HCT116 (cell line): ENCODE measurements around the gene GK. TPM values are rescaled to one million over a fixed set of nuclear protein-coding genes. Genes with fewer than 3 reads are reported as not detected.

Source experiments
- ATAC-seq: fragments of 200-7000 bp; cut with Tn5 transposase; 2 replicates; pipeline ENCODE4 v1.9.1; 2020; ENCODE audit warnings: mild to moderate bottlenecking, moderate library complexity
- BruUV-seq: library from RNA; stranded (reverse); fragments of 400-500 nt; replicated peaks from 2 replicates; lab custom pipeline; 2021; lab: Mats Ljungman, UMichigan
- CTCF ChIA-PET: fragments of 300-600 bp; sonication (Branson Sonifier 250); formaldehyde crosslinking; loops from one replicate; lab custom pipeline; 2021; ENCODE audit warnings: antibody characterized with exemption; lab: Charles Lee
- POLR2A ChIA-PET: fragments of 300-600, 350-600 bp; sonication (Branson Sonifier 250); formaldehyde crosslinking; loops from one replicate; lab custom pipeline; 2021; ENCODE audit warnings: antibody characterized with exemption; lab: Charles Lee
- RAD21 ChIA-PET, 2 experiments: fragments of 300-600 bp; sonication (Branson Sonifier 250); formaldehyde crosslinking; loops; one replicate each; lab custom pipeline; 2023; ENCODE audit warnings: low total read pairs in 2 of 2; ENCODE audit not compliant: uncharacterized antibody in 2 of 2, unreplicated experiment in 2 of 2, low non-redundant PET in 1 of 2; lab: Charles Lee
- DNase-seq: peaks from one replicate; pipeline ENCODE4 v3.0.0-alpha.2; 2010; ENCODE audit warnings: low read depth, low spot score
- H2AFZ ChIP-seq: fragments of 200-600 bp; shearing (Covaris generic), sonication (generic); 2 replicates; pipeline ENCODE4 v1.6.1; 2017; ENCODE audit warnings: low read depth, mixed run types, mixed read lengths, antibody characterized with exemption, low read length; ENCODE audit not compliant: poor library complexity, severe bottlenecking
- H3K27ac ChIP-seq: 2 replicates; pipeline ENCODE4 v1.5.1; 2012; ENCODE audit warnings: low read depth, low read length
- H3K27me3 ChIP-seq: fragments of 200-600 bp; sonication (generic); 2 replicates; pipeline ENCODE4 v1.6.1; 2016; ENCODE audit warnings: mixed run types, low read length, mixed read lengths; ENCODE audit not compliant: insufficient read depth
- H3K36me3 ChIP-seq, 2 experiments: fragments of 200-500 bp in 1 of 2; fragments of 200-600 bp in 1 of 2; sonication (Bioruptor generic) in 1 of 2; sonication (generic) in 1 of 2; 2 replicates each; pipeline versions ENCODE4 v1.5.1 to v1.6.1; 2014 to 2016; ENCODE audit warnings: low read length in 2 of 2, inconsistent platforms in 1 of 2, mixed read lengths in 1 of 2, mixed run types in 1 of 2; ENCODE audit not compliant: insufficient read depth in 2 of 2, control insufficient read depth in 1 of 2
- H3K4me1 ChIP-seq, 2 experiments: fragments of 200-600 bp in 1 of 2; sonication (generic) in 1 of 2; 2 replicates each; pipeline versions ENCODE4 v1.5.1 to v1.6.1; 2012 to 2017; ENCODE audit warnings: low read length in 2 of 2, inconsistent platforms in 1 of 2, mild to moderate bottlenecking in 1 of 2, mixed read lengths in 1 of 2, mixed run types in 1 of 2, moderate library complexity in 1 of 2; ENCODE audit not compliant: insufficient read depth in 2 of 2, control insufficient read depth in 1 of 2
- H3K4me2 ChIP-seq: fragments of 200-600 bp; sonication (generic); 2 replicates; pipeline ENCODE4 v1.6.1; 2017; ENCODE audit warnings: mixed run types, low read length, mixed read lengths
- H3K4me3 ChIP-seq, 2 experiments: fragments of 200-600 bp in 1 of 2; sonication (generic) in 1 of 2; replicated peaks in 1 of 2; 2 replicates each; pipeline ENCODE4 v1.5.1; 2011 to 2016; ENCODE audit warnings: low read length in 2 of 2, control low read depth in 1 of 2, low read depth in 1 of 2, mild to moderate bottlenecking in 1 of 2, mixed read lengths in 1 of 2, mixed run types in 1 of 2
- H3K79me2 ChIP-seq: fragments of 200-600 bp; sonication (generic); 2 replicates; pipeline ENCODE4 v1.6.1; 2017; ENCODE audit warnings: mild to moderate bottlenecking, mixed run types, low read length, moderate library complexity, mixed read lengths; ENCODE audit not compliant: insufficient read depth
- H3K9ac ChIP-seq: fragments of 200-600 bp; sonication (generic); 2 replicates; pipeline ENCODE4 v1.6.1; 2016; ENCODE audit warnings: low read length, mixed read lengths
- H3K9me2 ChIP-seq: fragments of 200-600 bp; sonication (generic), shearing (Covaris generic); 2 replicates; pipeline ENCODE4 v1.6.1; 2017; ENCODE audit warnings: mixed run types, mild to moderate bottlenecking, moderate library complexity; ENCODE audit not compliant: insufficient read depth
- H3K9me3 ChIP-seq, 2 experiments: fragments of 200-500 bp in 1 of 2; fragments of 200-600 bp in 1 of 2; sonication (Bioruptor generic) in 1 of 2; sonication (generic) in 1 of 2; 2 replicates each; pipeline ENCODE4 v1.6.1; 2014 to 2017; ENCODE audit warnings: low read length in 2 of 2, mixed read lengths in 2 of 2, inconsistent platforms in 1 of 2, low read depth in 1 of 2, mild to moderate bottlenecking in 1 of 2, mixed run types in 1 of 2, moderate library complexity in 1 of 2; ENCODE audit not compliant: control insufficient read depth in 1 of 2, insufficient read depth in 1 of 2
- H4K20me1 ChIP-seq: fragments of 200-600 bp; sonication (generic), shearing (Covaris generic); 2 replicates; pipeline ENCODE4 v1.6.1; 2017; ENCODE audit warnings: mixed run types, mild to moderate bottlenecking, moderate library complexity; ENCODE audit not compliant: insufficient read depth
- CBX3 ChIP-seq: IDR thresholded peaks from 2 replicates; pipeline ENCODE4 v1.6.1; 2012; ENCODE audit warnings: low read depth
- CTCF ChIP-seq, 3 experiments: fragments of 200-600 bp in 1 of 3; sonication (generic) in 1 of 3; IDR thresholded peaks in 2 of 3; conservative IDR thresholded peaks in 1 of 3; 2 replicates each; pipeline ENCODE4 v1.5.1; 2012 to 2017; ENCODE audit warnings: low read depth in 2 of 3, low read length in 2 of 3, antibody characterized with exemption in 1 of 3, borderline replicate concordance in 1 of 3, control low read depth in 1 of 3, mild to moderate bottlenecking in 1 of 3, mixed read lengths in 1 of 3, mixed run types in 1 of 3, moderate library complexity in 1 of 3; ENCODE audit not compliant: insufficient read depth in 1 of 3
- MAX ChIP-seq: IDR thresholded peaks from 2 replicates; pipeline ENCODE4 v1.6.1; 2012
- POLR2A ChIP-seq: IDR thresholded peaks from 2 replicates; pipeline ENCODE4 v1.7.0; 2011; ENCODE audit warnings: borderline replicate concordance; ENCODE audit not compliant: insufficient read depth, insufficient read length; ENCODE audit errors: extremely low read depth
- POLR2AphosphoS5 ChIP-seq: IDR thresholded peaks from 2 replicates; pipeline ENCODE4 v1.6.1; 2011; ENCODE audit warnings: mild to moderate bottlenecking, low read depth, low read length, moderate library complexity
- RAD21 ChIP-seq: IDR thresholded peaks from 2 replicates; pipeline ENCODE4 v1.6.1; 2012; ENCODE audit warnings: low read depth, mild to moderate bottlenecking
- SIN3A ChIP-seq: IDR thresholded peaks from 2 replicates; pipeline ENCODE4 v1.6.1; 2012; ENCODE audit warnings: low read depth
- intact Hi-C: fragments of 100-400 bp; cut with micrococcal nuclease; formaldehyde crosslinking; loops from 2 replicates; pipeline ENCODE4 v1.10.0; 2022
- total RNA-seq: library from RNA; stranded (reverse); gene quantifications from one replicate; pipeline ENCODE4 v1.2.1, GENCODE V29; 2021; ENCODE audit not compliant: unreplicated experiment

Gene GK
- total RNA-seq, 1 experiment from 2014 or later: 4.3 TPM

- ChIA-PET CTCF (interaction anchor here (0.8 to 1.4 kb wide), 3 partner anchors 9 to 88 kb away, joined by 3 to 5 read pairs (median 5); no protein-coding TSS in a partner anchor), POLR2A (no interaction called here), RAD21 (no interaction called here)
- Histone ChIP-seq H2AFZ (no peak overlapping the region), H3K4me1 (no peaks in the 10 kb centered on the region), H3K79me2 (no peaks in the 10 kb centered on the region), H3K9ac (no peak overlapping the region), H3K4me2 (no peak overlapping the region), H3K36me3 (no peaks in the 10 kb centered on the region), H3K27ac (no peak overlapping the region), H3K4me3 (no peak overlapping the region), H3K9me3 (no peaks in the 10 kb centered on the region), H4K20me1 (no peaks in the 10 kb centered on the region), H3K27me3 (no peaks in the 10 kb centered on the region), H3K9me2 (no peaks in the 10 kb centered on the region)
- intact Hi-C loops: loop anchor here (5.0 to 10.0 kb wide), 3 partner anchors 90 to 923 kb away; no protein-coding TSS in a partner anchor
- TF ChIP-seq MAX (no peak), CBX3 (no peak), POLR2AphosphoS5 (no peak), SIN3A (no peak), CTCF (IDR thresholded peaks at IDR 0.05 in 2 of 3, conservative IDR thresholded peaks at IDR 0.05 in 1 of 3; ENCODE audit: borderline replicate concordance in 1 of 3, insufficient read depth in 1 of 3, low read depth in 2 of 3, low read length in 2 of 3) (no peak)
- DNase-seq: no peak
- no TSS peak for BruUV-seq
- ATAC-seq: no peak
Measured at GRCh38 chrX:30734782-30735181, 81.6 kb downstream of the GK start.

GRCh38 chrX:30735839-30736238 lies 82.6 kb downstream of the GK start:
- RAD21 ChIA-PET: interaction anchor here in 1 of 2 experiments (0.9 kb wide), 1 partner anchor 100 kb away, joined by 4 read pairs; no protein-coding TSS in a partner anchor
- Histone ChIP-seq H3K4me1 (no peaks in the 10 kb centered on the region), H3K4me2 (no peak overlapping the region), H3K4me3 (no peak overlapping the region), H2AFZ (no peak overlapping the region), H3K79me2 (no peaks in the 10 kb centered on the region), H3K36me3 (no peaks in the 10 kb centered on the region), H3K9me3 (no peaks in the 10 kb centered on the region), H3K27me3 (no peaks in the 10 kb centered on the region), H3K9ac (no peak overlapping the region), H4K20me1 (no peaks in the 10 kb centered on the region), H3K27ac (no peak overlapping the region), H3K9me2 (no peaks in the 10 kb centered on the region)
- ATAC-seq (peak; percentile 78), DNase-seq (peak; percentile 39)
- intact Hi-C loops: loop anchor here (5.0 to 10.0 kb wide), 3 partner anchors 89 to 921 kb away; no protein-coding TSS in a partner anchor
- POLR2A ChIA-PET: no interaction called here
- TF ChIP-seq SIN3A (no peak), POLR2A (no peak), RAD21 (peak; percentile 69), CTCF (IDR thresholded peaks at IDR 0.05 in 2 of 3, conservative IDR thresholded peaks at IDR 0.05 in 1 of 3; ENCODE audit: borderline replicate concordance in 1 of 3, insufficient read depth in 1 of 3, low read depth in 2 of 3, low read length in 2 of 3) (peak; percentile 46 to 74 (median 62); a peak in 5 of 6 replicates)
- BruUV-seq: no TSS peak
- CTCF ChIA-PET: interaction anchor here (0.7 to 1.5 kb wide), 9 partner anchors 9 to 301 kb away, joined by 3 to 7 read pairs (median 5); no protein-coding TSS in a partner anchor
